ENCODE data around the gene DYNLT3.

GRCh38 chrX:37888010-37888409 lies 40.6 kb upstream of the DYNLT3 start:
- TF ChIP-seq YY1 (IDR thresholded peaks at IDR 0.05; ENCODE audit: insufficient read depth, insufficient read length): no peak
- TF ChIP-seq SUZ12 (IDR thresholded peaks at IDR 0.05; ENCODE audit: extremely low read depth, insufficient read depth, insufficient read length): no peak
